H1 (cell line): ENCODE measurements around the gene MED13. TPM values are rescaled to one million over a fixed set of nuclear protein-coding genes. Genes with fewer than 3 reads are reported as not detected.

ENCODE experiments used
- CTCF ChIA-PET: fragments of 300-600 bp; sonication (Branson Sonifier 250); formaldehyde crosslinking; loops from one replicate; lab custom pipeline; 2021; ENCODE audit not compliant: partially characterized antibody; lab: Charles Lee
- POLR2A ChIA-PET: fragments of 300-600 bp; sonication (Branson Sonifier 250); formaldehyde crosslinking; loops from one replicate; lab custom pipeline; 2021; ENCODE audit warnings: inconsistent platforms; ENCODE audit not compliant: partially characterized antibody; lab: Charles Lee
- DNase-seq, 2 experiments: peaks; one replicate each; pipeline versions ENCODE4 v3.0.0 to v3.0.0-alpha.2; 2010 to 2022; ENCODE audit warnings: low spot score in 2 of 2, low read depth in 1 of 2, mixed read lengths in 1 of 2
- FAIRE-seq: peaks from 2 replicates; lab custom pipeline; 2011; peaks lifted over from hg19 to GRCh38; lab: Jason Lieb, UNC
- H2AFZ ChIP-seq: 2 replicates; pipeline ENCODE4 v1.8.1; 2012; ENCODE audit warnings: low read length, inconsistent platforms
- H2AK5ac ChIP-seq: 2 replicates; pipeline ENCODE4 v1.6.1; 2013; ENCODE audit warnings: low read depth, low read length
- H2BK120ac ChIP-seq: replicated peaks from 2 replicates; pipeline ENCODE3; 2013; ENCODE audit warnings: low read depth, low read length, inconsistent platforms
- H2BK12ac ChIP-seq: 2 replicates; pipeline ENCODE4 v1.6.1; 2013; ENCODE audit warnings: low read depth, low read length
- H2BK15ac ChIP-seq: 2 replicates; pipeline ENCODE4 v1.6.1; 2013; ENCODE audit warnings: low read length
- H2BK20ac ChIP-seq: 2 replicates; pipeline ENCODE4 v1.6.1; 2013; ENCODE audit warnings: low read length
- H2BK5ac ChIP-seq: 2 replicates; pipeline ENCODE4 v1.6.1; 2013; ENCODE audit warnings: low read depth, low read length
- H3K14ac ChIP-seq: 2 replicates; pipeline ENCODE4 v1.6.1; 2013; ENCODE audit warnings: inconsistent platforms; ENCODE audit not compliant: insufficient read length
- H3K18ac ChIP-seq: 2 replicates; pipeline ENCODE4 v1.6.1; 2013; ENCODE audit warnings: low read length; ENCODE audit errors: extremely low read depth
- H3K23ac ChIP-seq: 2 replicates; pipeline ENCODE4 v1.6.1; 2013; ENCODE audit warnings: inconsistent platforms; ENCODE audit not compliant: insufficient read length
- H3K23me2 ChIP-seq: 2 replicates; pipeline ENCODE4 v1.6.1; 2013; ENCODE audit warnings: low read depth, low read length
- H3K27ac ChIP-seq: 2 replicates; pipeline ENCODE4 v1.6.1; 2011; ENCODE audit warnings: low read depth, low read length, inconsistent platforms
- H3K27me3 ChIP-seq, 4 experiments: replicated peaks in 1 of 4; 1 replicate in 1 of 4; 2 replicates in 3 of 4; pipeline versions ENCODE4 v1.6.1 to v1.8.1; 2011 to 2013; ENCODE audit warnings: low read length in 3 of 4, mild to moderate bottlenecking in 3 of 4, inconsistent platforms in 2 of 4, mixed read lengths in 2 of 4, moderate library complexity in 1 of 4; ENCODE audit not compliant: control insufficient read depth in 3 of 4, insufficient read depth in 3 of 4; ENCODE audit errors: extremely low read depth in 1 of 4
- H3K36me3 ChIP-seq, 4 experiments: 2 replicates each; pipeline versions ENCODE4 v1.6.1 to v1.8.1; 2011 to 2013; ENCODE audit warnings: mild to moderate bottlenecking in 4 of 4, low read length in 3 of 4, moderate library complexity in 2 of 4, control low read depth in 1 of 4, inconsistent platforms in 1 of 4; ENCODE audit not compliant: insufficient read depth in 4 of 4, control insufficient read depth in 2 of 4
- H3K4ac ChIP-seq: replicated peaks from 2 replicates; pipeline ENCODE3; 2013; ENCODE audit warnings: low read length, low read depth, mixed read lengths, inconsistent platforms; ENCODE audit not compliant: insufficient read length
- H3K4me1 ChIP-seq, 4 experiments: replicated peaks in 1 of 4; 1 replicate in 1 of 4; 2 replicates in 3 of 4; pipeline versions ENCODE4 v1.6.1 to v1.8.1; 2011 to 2013; ENCODE audit warnings: low read length in 3 of 4, inconsistent platforms in 2 of 4, mixed read lengths in 1 of 4; ENCODE audit not compliant: insufficient read depth in 4 of 4, control insufficient read depth in 3 of 4
- H3K4me2 ChIP-seq, 2 experiments: 2 replicates each; pipeline versions ENCODE4 v1.6.1 to v1.8.1; 2011 to 2013; ENCODE audit warnings: low read depth in 2 of 2, low read length in 2 of 2, control low read depth in 1 of 2, inconsistent platforms in 1 of 2, mild to moderate bottlenecking in 1 of 2; ENCODE audit not compliant: insufficient read depth in 1 of 2
- H3K4me3 ChIP-seq, 4 experiments: fragments of 200-600, 300-600 bp in 1 of 4; sonication (generic), shearing (Covaris generic), sonication (Bioruptor Twin) in 1 of 4; 2 replicates each; pipeline versions ENCODE4 v1.5.1 to v1.8.1; 2011 to 2016; ENCODE audit warnings: low read length in 4 of 4, low read depth in 3 of 4, control low read depth in 2 of 4, inconsistent platforms in 2 of 4, mild to moderate bottlenecking in 2 of 4, mixed read lengths in 1 of 4, moderate library complexity in 1 of 4; ENCODE audit not compliant: insufficient read depth in 2 of 4; ENCODE audit errors: extremely low read depth in 1 of 4
- H3K56ac ChIP-seq: replicated peaks from 2 replicates; pipeline ENCODE3; 2013; ENCODE audit warnings: low read depth, mild to moderate bottlenecking, mixed read lengths, low read length, inconsistent platforms; ENCODE audit not compliant: insufficient read length
- H3K79me1 ChIP-seq: 2 replicates; pipeline ENCODE4 v1.6.1; 2013; ENCODE audit warnings: low read depth, low read length, control low read depth
- H3K79me2 ChIP-seq, 2 experiments: 2 replicates each; pipeline versions ENCODE4 v1.6.1 to v1.8.1; 2012 to 2013; ENCODE audit warnings: low read length in 2 of 2, mild to moderate bottlenecking in 2 of 2, inconsistent platforms in 1 of 2; ENCODE audit not compliant: insufficient read depth in 2 of 2, control insufficient read depth in 1 of 2
- H3K9ac ChIP-seq, 4 experiments: replicated peaks in 1 of 4; 1 replicate in 1 of 4; 2 replicates in 3 of 4; pipeline versions ENCODE4 v1.6.1 to v1.8.1; 2011 to 2013; ENCODE audit warnings: low read depth in 3 of 4, low read length in 3 of 4, control low read depth in 2 of 4, mild to moderate bottlenecking in 2 of 4, moderate library complexity in 2 of 4, inconsistent platforms in 1 of 4; ENCODE audit errors: extremely low read depth in 1 of 4
- H3K9me3 ChIP-seq, 2 experiments: 2 replicates each; pipeline versions ENCODE4 v1.6.1 to v1.8.1; 2012 to 2013; ENCODE audit warnings: mild to moderate bottlenecking in 2 of 2, moderate library complexity in 2 of 2, control low read depth in 1 of 2, inconsistent platforms in 1 of 2, low read depth in 1 of 2, low read length in 1 of 2, mixed read lengths in 1 of 2; ENCODE audit not compliant: insufficient read depth in 2 of 2
- H4K20me1 ChIP-seq, 2 experiments: replicated peaks in 1 of 2; 2 replicates each; pipeline versions ENCODE3 to v1.8.1; 2011 to 2013; ENCODE audit warnings: inconsistent platforms in 2 of 2, low read length in 2 of 2, mild to moderate bottlenecking in 1 of 2; ENCODE audit not compliant: insufficient read depth in 2 of 2, control insufficient read depth in 1 of 2
- H4K5ac ChIP-seq: 2 replicates; pipeline ENCODE4 v1.6.1; 2013; ENCODE audit warnings: low read length, low read depth, mixed read lengths, inconsistent platforms; ENCODE audit not compliant: insufficient read length
- H4K8ac ChIP-seq: 2 replicates; pipeline ENCODE4 v1.8.0; 2013; ENCODE audit warnings: mild to moderate bottlenecking, moderate library complexity, low read length, inconsistent platforms; ENCODE audit not compliant: insufficient read depth; ENCODE audit errors: extremely low read depth
- H4K91ac ChIP-seq: replicated peaks from 2 replicates; pipeline ENCODE3; 2013; ENCODE audit warnings: low read length, mixed read lengths, inconsistent platforms; ENCODE audit not compliant: insufficient read length
- EZH2 ChIP-seq: fragments of 200-600 bp; sonication (generic); IDR thresholded peaks from 2 replicates; pipeline ENCODE4 v1.7.1; 2012; ENCODE audit warnings: low read depth, mild to moderate bottlenecking, moderate library complexity, low read length, inconsistent platforms; ENCODE audit not compliant: severe bottlenecking
- KDM1A ChIP-seq: fragments of 200-600, 300-600 bp; sonication (generic); IDR thresholded peaks from 2 replicates; pipeline ENCODE4 v1.7.1; 2016; ENCODE audit warnings: mild to moderate bottlenecking, low read length, borderline replicate concordance
- KDM4A ChIP-seq: IDR thresholded peaks from one replicate; pipeline ENCODE4 v1.7.1; 2012; ENCODE audit warnings: low read depth, mild to moderate bottlenecking, moderate library complexity, low read length, inconsistent platforms; ENCODE audit not compliant: severe bottlenecking
- NANOG ChIP-seq: IDR thresholded peaks from 2 replicates; pipeline ENCODE4 v1.6.1; 2011; ENCODE audit warnings: low read length, low read depth, mild to moderate bottlenecking, inconsistent platforms; ENCODE audit not compliant: insufficient read depth, poor library complexity, severe bottlenecking
- POU5F1 ChIP-seq: IDR thresholded peaks from 2 replicates; pipeline ENCODE4 v1.6.1; 2011; ENCODE audit warnings: low read depth, mild to moderate bottlenecking, low read length, moderate library complexity
- RAD21 ChIP-seq, 2 experiments: IDR thresholded peaks in 1 of 2; conservative IDR thresholded peaks in 1 of 2; 2 replicates each; pipeline ENCODE4 v1.6.1; 2011; ENCODE audit warnings: low read depth in 2 of 2, low read length in 2 of 2, improper control_type of control experiment in 1 of 2, inconsistent platforms in 1 of 2, mild to moderate bottlenecking in 1 of 2, moderate library complexity in 1 of 2
- RFX5 ChIP-seq: IDR thresholded peaks from 2 replicates; pipeline ENCODE4 v1.6.1; 2011; ENCODE audit warnings: low read depth, low read length, improper control_type of control experiment, borderline replicate concordance
- RXRA ChIP-seq: IDR thresholded peaks from 2 replicates; pipeline ENCODE4 v1.6.1; 2011; ENCODE audit warnings: low read depth, mild to moderate bottlenecking, low read length, moderate library complexity; ENCODE audit not compliant: insufficient read depth
- SIN3A ChIP-seq, 2 experiments: IDR thresholded peaks in 1 of 2; conservative IDR thresholded peaks in 1 of 2; 2 replicates each; pipeline ENCODE4 v1.6.1; 2011 to 2012; ENCODE audit warnings: low read length in 2 of 2, improper control_type of control experiment in 1 of 2, low read depth in 1 of 2, mild to moderate bottlenecking in 1 of 2
- SIX5 ChIP-seq: IDR thresholded peaks from 2 replicates; pipeline ENCODE4 v1.6.1; 2011; ENCODE audit warnings: mild to moderate bottlenecking, low read depth, low read length
- SP1 ChIP-seq: IDR thresholded peaks from 2 replicates; pipeline ENCODE4 v1.6.1; 2011; ENCODE audit warnings: low read depth, low read length
- SP4 ChIP-seq: IDR thresholded peaks from 2 replicates; pipeline ENCODE4 v1.6.1; 2012; ENCODE audit warnings: low read length, inconsistent platforms
- TAF1 ChIP-seq: IDR thresholded peaks from 2 replicates; pipeline ENCODE4 v1.6.1; 2011; ENCODE audit warnings: mild to moderate bottlenecking, low read depth, low read length
- WGBS, 2 experiments: shearing (Covaris generic) in 1 of 2; methylation state at CpG; one replicate each; pipeline versions ENCODE4 v1.1.6 to v1.1.7; 2013 to 2015; ENCODE audit warnings: low lambda C conversion rate in 2 of 2, mixed read lengths in 2 of 2, inconsistent platforms in 1 of 2, low coverage in 1 of 2, missing lambda C conversion rate in 1 of 2; ENCODE audit not compliant: insufficient replicate concordance in 2 of 2, insufficient coverage in 1 of 2, insufficient read length in 1 of 2; ENCODE audit errors: extremely low coverage in 1 of 2, missing lambda C conversion rate in 1 of 2; 5-methylcytosine and 5-hydroxymethylcytosine counted together
- polyA plus RNA-seq, 7 experiments: library from polyadenylated mRNA; depleted of rRNA in 3 of 7; stranded (reverse) in 5 of 7; unstranded in 2 of 7; fragments of >200 nt in 5 of 7; fragments of 200-250 nt in 2 of 7; gene quantifications; 1 replicate in 5 of 7; 2 replicates in 1 of 7; 4 replicates in 1 of 7; pipeline versions ENCODE4 v1.2.1 to v1.2.3, GENCODE V29; 2011 to 2013; ENCODE audit warnings: missing spikeins in 2 of 7, mixed read lengths in 2 of 7
- total RNA-seq: library from RNA; stranded (reverse); fragmentation: NEBNext Ultra II Directional; extraction: Animal tissue kit (Norgen Biotek cat#: 25700); gene quantifications from 2 replicates; pipeline ENCODE4 v1.2.1, GENCODE V29; 2021

MED13 gene
- total and polyA plus RNA-seq, 2 of the 8 experiments (the other 6 are each of a cell fraction or from before 2014, with no cell fraction given): 11.3 to 44.8 TPM

DNA sequence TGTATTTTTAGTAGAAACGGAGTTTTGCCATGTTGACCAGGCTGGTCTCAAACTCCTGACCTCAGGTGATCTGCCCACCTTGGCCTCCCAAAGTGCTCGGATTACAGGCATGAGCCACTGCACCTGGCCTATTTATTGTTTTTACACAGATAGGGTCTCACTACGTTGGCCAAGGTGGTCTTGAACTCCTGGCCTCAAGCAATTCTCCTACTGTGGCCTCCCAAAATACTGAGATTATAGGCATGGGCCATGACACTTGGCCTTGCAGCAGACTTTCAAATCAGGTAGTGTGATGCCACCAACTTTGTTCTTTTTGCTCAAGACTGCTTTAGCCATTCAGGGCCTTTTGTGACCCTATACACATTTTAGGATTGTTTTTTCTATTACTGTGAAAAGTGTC, 75.6 kb downstream of the MED13 start:
- Histone ChIP-seq H3K23me2 (no peaks in the 10 kb centered on the region), H3K14ac (no peak overlapping the region), H3K23ac (no peak overlapping the region), H4K5ac (no peak overlapping the region), H3K18ac (no peak overlapping the region), H2AFZ (no peak overlapping the region), H3K36me3 (peaks cover 6 to 59% (median 24%) of the 10 kb centered on the region in 4 experiments; a peak in 6 of 8 replicates), H3K9ac (no peak overlapping the region), H4K20me1 (no peaks in the 10 kb centered on the region), H2BK5ac (no peak overlapping the region), H3K4me1 (no peaks in the 10 kb centered on the region), H3K4me2 (no peak overlapping the region), H2AK5ac (no peak overlapping the region), H2BK12ac (no peak overlapping the region), H4K8ac (no peak overlapping the region), H3K9me3 (no peaks in the 10 kb centered on the region), H3K4ac (no peak overlapping the region), H2BK120ac (no peak overlapping the region), H3K56ac (no peak overlapping the region), H3K79me1 (no peaks in the 10 kb centered on the region), H3K27me3 (no peaks in the 10 kb centered on the region), H4K91ac (no peak overlapping the region), H3K79me2 (no peaks in the 10 kb centered on the region), H2BK20ac (no peak overlapping the region), H3K27ac (no peak overlapping the region), H3K4me3 (no peak overlapping the region), H2BK15ac (no peak overlapping the region)
- FAIRE-seq: no peak
- no peak for DNase-seq
- ChIA-PET CTCF (no interaction called here), POLR2A (no interaction called here)
- 88% methylated on average over 3 of the region's 3 CpGs; no CpG with 5 or more reads in 1 of the 2 experiments for WGBS, 2 experiments
- no peak for TF ChIP-seq NANOG
- no peak for TF ChIP-seq SIN3A (conservative IDR thresholded peaks at IDR 0.05 in 1 of 2, IDR thresholded peaks at IDR 0.05 in 1 of 2; ENCODE audit: low read depth in 1 of 2, low read length in 2 of 2)
- no peak for TF ChIP-seq SP1
- no peak for TF ChIP-seq EZH2
- no peak for TF ChIP-seq RFX5
- TF ChIP-seq KDM4A: no peak
- no peak for TF ChIP-seq SP4
- TF ChIP-seq SIX5: no peak
- no peak for TF ChIP-seq POU5F1
- no peak for TF ChIP-seq RAD21 (IDR thresholded peaks at IDR 0.05 in 1 of 2, conservative IDR thresholded peaks at IDR 0.05 in 1 of 2; ENCODE audit: low read depth in 2 of 2, low read length in 2 of 2)
- no peak for TF ChIP-seq KDM1A
- no peak for TF ChIP-seq RXRA
- TF ChIP-seq TAF1: no peak
